Endothelial cell of umbilical vein (primary cell): Measurements from ENCODE around the gene SHKBP1.
A peak's percentile ranks its signal among the peaks of the same experiment; 100 is the strongest.

Experiments used
- CTCF ChIP-seq, 2 donors: IDR thresholded peaks; 1 replicate in 1 of 2; 2 replicates in 1 of 2; pipeline ENCODE4 v1.5.1; 2011; ENCODE audit warnings: low read length in 2 of 2, mild to moderate bottlenecking in 2 of 2, moderate library complexity in 2 of 2, control low read depth in 1 of 2, inconsistent platforms in 1 of 2, low read depth in 1 of 2; ENCODE audit not compliant: insufficient read depth in 1 of 2; ENCODE audit errors: extremely low read depth in 1 of 2
- EZH2 ChIP-seq: IDR thresholded peaks from 2 replicates; pipeline ENCODE4 v1.6.1; 2012; ENCODE audit warnings: borderline replicate concordance, low read depth, mild to moderate bottlenecking, moderate library complexity, low read length, inconsistent platforms; ENCODE audit not compliant: severe bottlenecking
- GATA2 ChIP-seq: IDR thresholded peaks from 2 replicates; pipeline ENCODE4 v1.7.0; 2011; ENCODE audit warnings: low read depth, mild to moderate bottlenecking, moderate library complexity, mixed read lengths, low read length; ENCODE audit not compliant: insufficient read length, insufficient read depth
- MAX ChIP-seq: IDR thresholded peaks from 2 replicates; pipeline ENCODE4 v1.6.1; 2011; ENCODE audit not compliant: insufficient read depth, insufficient read length
- MYC ChIP-seq: IDR thresholded peaks from one replicate; pipeline ENCODE4 v1.6.1; 2011; ENCODE audit warnings: mild to moderate bottlenecking, low read depth, low read length
- POLR2A ChIP-seq: IDR thresholded peaks from 2 replicates; pipeline ENCODE4 v1.6.1; 2012; ENCODE audit warnings: low read depth, mild to moderate bottlenecking, control low read depth, low read length
- POLR2AphosphoS5 ChIP-seq: IDR thresholded peaks from 2 replicates; pipeline ENCODE4 v1.6.1; 2012; ENCODE audit warnings: low read depth, mild to moderate bottlenecking, control low read depth, low read length, moderate library complexity; ENCODE audit not compliant: insufficient read depth

GRCh38 chr19:40609561-40610395 is 33.1 kb downstream of the SHKBP1 start:
- TF ChIP-seq CTCF (IDR thresholded peaks at IDR 0.05; ENCODE audit: extremely low read depth in 1 of 2, insufficient read depth in 1 of 2, low read depth in 1 of 2, low read length in 2 of 2) (no peak), GATA2 (no peak), MYC (no peak), POLR2A (peak; percentile 30), EZH2 (no peak), MAX (no peak), POLR2AphosphoS5 (peak; percentile 28)
